HUES64 (cell line): ENCODE results near the gene NPFFR2.
"Not testable (repeated sequence)": the region's sequence is repeated elsewhere in the genome, so short reads cannot be mapped to it uniquely, and the experiment has no call there.

Source experiments
- H3K27ac ChIP-seq: 2 replicates; pipeline ENCODE4 v1.7.0; 2013; ENCODE audit warnings: low read depth, low read length, inconsistent platforms
- H3K27me3 ChIP-seq: 2 replicates; pipeline ENCODE4 v1.6.1; 2013; ENCODE audit warnings: mild to moderate bottlenecking, low read length; ENCODE audit not compliant: insufficient read depth
- H3K36me3 ChIP-seq: 2 replicates; pipeline ENCODE4 v1.6.1; 2013; ENCODE audit warnings: mild to moderate bottlenecking, low read length; ENCODE audit not compliant: insufficient read depth
- H3K4me1 ChIP-seq: 2 replicates; pipeline ENCODE4 v1.6.1; 2013; ENCODE audit warnings: mild to moderate bottlenecking, low read length, moderate library complexity; ENCODE audit not compliant: insufficient read depth
- H3K4me3 ChIP-seq: 2 replicates; pipeline ENCODE4 v1.5.1; 2013; ENCODE audit warnings: mild to moderate bottlenecking, low read length, moderate library complexity
- H3K9ac ChIP-seq: 2 replicates; pipeline ENCODE4 v1.6.1; 2013; ENCODE audit warnings: mild to moderate bottlenecking, low read depth, low read length
- H3K9me3 ChIP-seq: 2 replicates; pipeline ENCODE4 v1.6.1; 2013; ENCODE audit warnings: low read depth, low read length; ENCODE audit not compliant: insufficient read depth
- WGBS: fragments of 150-250, 120-280 bp; methylation state at CpG from one replicate; pipeline ENCODE4 v1.1.7; 2013; ENCODE audit warnings: missing lambda C conversion rate; 5-methylcytosine and 5-hydroxymethylcytosine counted together

NPFFR2 gene

GRCh38 chr4:72112514-72113156 lies 80.8 kb downstream of the NPFFR2 start:
- Histone ChIP-seq H3K27me3 (no peaks in the 10 kb centered on the region), H3K9ac (no peak overlapping the region), H3K36me3 (no peaks in the 10 kb centered on the region), H3K4me1 (no peaks in the 10 kb centered on the region), H3K9me3 (no peaks in the 10 kb centered on the region), H3K4me3 (no peak overlapping the region), H3K27ac (no peak overlapping the region)
- WGBS: 84% methylated on average over 2 of the region's 3 CpGs

GRCh38 chr4:72118017-72118416 lies 86.2 kb downstream of the NPFFR2 start:
- Histone ChIP-seq H3K4me1 (no peaks in the 10 kb centered on the region), H3K4me3 (no peak overlapping the region), H3K27ac (no peak overlapping the region), H3K9ac (no peak overlapping the region), H3K27me3 (no peaks in the 10 kb centered on the region), H3K9me3 (no peaks in the 10 kb centered on the region), H3K36me3 (no peaks in the 10 kb centered on the region)
- 97% methylated on average over 3 of the region's 3 CpGs for WGBS

GRCh38 chr4:72119946-72120345 lies 88.1 kb downstream of the NPFFR2 start:
- Histone ChIP-seq H3K9me3 (no peaks in the 10 kb centered on the region), H3K9ac (no peak overlapping the region), H3K4me3 (no peak overlapping the region), H3K36me3 (no peaks in the 10 kb centered on the region), H3K4me1 (no peaks in the 10 kb centered on the region), H3K27me3 (no peaks in the 10 kb centered on the region), H3K27ac (no peak overlapping the region)
- WGBS: 79% methylated on average over 3 of the region's 3 CpGs

- peaks cover 8% of the 10 kb centered on the region for H3K4me1 ChIP-seq
Observed at GRCh38 chr4:72128741-72129140, 96.9 kb downstream of the NPFFR2 start.

GRCh38 chr4:72136429-72136828 lies 104.6 kb downstream of the NPFFR2 start:
- H3K9ac ChIP-seq: no peak overlapping the region
- H3K36me3 ChIP-seq: no peaks in the 10 kb centered on the region
- 69% methylated on average over 6 of the region's 6 CpGs for WGBS
- peaks cover 4% of the 10 kb centered on the region; the same call in 1 of the 2 replicates for H3K9me3 ChIP-seq
- H3K27ac ChIP-seq: no peak overlapping the region; the same call in 1 of the 2 replicates
- peaks cover 18% of the 10 kb centered on the region for H3K4me1 ChIP-seq
- no peak overlapping the region for H3K4me3 ChIP-seq
- no peaks in the 10 kb centered on the region for H3K27me3 ChIP-seq

More at GRCh38 chr4:72128741-72129140, 96.9 kb downstream of the NPFFR2 start:
- no peak overlapping the region for H3K4me3 ChIP-seq
- no peaks in the 10 kb centered on the region for H3K36me3 ChIP-seq
- no peaks in the 10 kb centered on the region for H3K27me3 ChIP-seq
- no peak overlapping the region for H3K9ac ChIP-seq
- H3K9me3 ChIP-seq: no peaks in the 10 kb centered on the region
- no peak overlapping the region for H3K27ac ChIP-seq

GRCh38 chr4:72139997-72140396 lies 108.2 kb downstream of the NPFFR2 start:
- WGBS: 100% methylated on average over 1 of the region's 2 CpGs

GRCh38 chr4:72144241-72144640 lies 112.4 kb downstream of the NPFFR2 start:
- no peak overlapping the region for H3K27ac ChIP-seq
- no peaks in the 10 kb centered on the region for H3K4me1 ChIP-seq
- H3K9me3 ChIP-seq: peaks cover 7% of the 10 kb centered on the region; the same call in 1 of the 2 replicates
- 94% methylated on average over 2 of the region's 2 CpGs for WGBS
- H3K9ac ChIP-seq: no peak overlapping the region
- H3K27me3 ChIP-seq: no peaks in the 10 kb centered on the region
- H3K36me3 ChIP-seq: no peaks in the 10 kb centered on the region
- H3K4me3 ChIP-seq: no peak overlapping the region

More at GRCh38 chr4:72139997-72140396, 108.2 kb downstream of the NPFFR2 start:
- not testable (repeated sequence) for H3K27ac ChIP-seq, H3K27me3 ChIP-seq, H3K9ac ChIP-seq, H3K9me3 ChIP-seq, H3K4me3 ChIP-seq, H3K36me3 ChIP-seq
- H3K4me1 ChIP-seq: peaks cover 18% of the 10 kb centered on the region

GRCh38 chr4:72152731-72153130 lies 120.9 kb downstream of the NPFFR2 start:
- Histone ChIP-seq H3K9ac (no peak overlapping the region), H3K9me3 (0 out of 2 replicates have a peak, but pooled peaks cover 4% of the 10 kb centered on the region), H3K36me3 (no peaks in the 10 kb centered on the region), H3K27ac (no peak overlapping the region; the same call in 1 of the 2 replicates), H3K4me3 (peak overlapping the region; percentile 23; the same call in 1 of the 2 replicates), H3K27me3 (no peaks in the 10 kb centered on the region), H3K4me1 (peaks cover 29% of the 10 kb centered on the region)

- 17% methylated on average over 7 of the region's 8 CpGs for WGBS
- not testable (repeated sequence) for H3K9ac ChIP-seq, H3K27me3 ChIP-seq, H3K36me3 ChIP-seq, H3K9me3 ChIP-seq, H3K4me3 ChIP-seq
- Histone ChIP-seq H3K4me1 (peaks cover 29% of the 10 kb centered on the region), H3K27ac (peak overlapping the region; percentile 58; the same call in 1 of the 2 replicates)
Observed at GRCh38 chr4:72153634-72154033, 121.8 kb downstream of the NPFFR2 start.

GRCh38 chr4:72169285-72169684 lies 137.5 kb downstream of the NPFFR2 start:
- not testable (repeated sequence) for H3K4me1 ChIP-seq
- 90% methylated on average over 14 of the region's 14 CpGs for WGBS

GRCh38 chr4:72169861-72170260 lies 138.1 kb downstream of the NPFFR2 start:
- Histone ChIP-seq H3K4me1 (peaks cover 6% of the 10 kb centered on the region; the same call in 1 of the 2 replicates), H3K27ac (no peak overlapping the region), H3K9me3 (peaks cover 35% of the 10 kb centered on the region), H3K27me3 (no peaks in the 10 kb centered on the region), H3K4me3 (no peak overlapping the region), H3K9ac (no peak overlapping the region), H3K36me3 (peaks cover 2% of the 10 kb centered on the region; the same call in 1 of the 2 replicates)
- 91% methylated on average over 3 of the region's 3 CpGs for WGBS

More at GRCh38 chr4:72169285-72169684, 137.5 kb downstream of the NPFFR2 start:
- not testable (repeated sequence) for H3K36me3 ChIP-seq, H3K4me3 ChIP-seq, H3K27ac ChIP-seq, H3K27me3 ChIP-seq, H3K9ac ChIP-seq
- peaks cover 31% of the 10 kb centered on the region for H3K9me3 ChIP-seq
